ENCODE data around the gene DPYSL4.

GRCh38 chr10:132252412-132252811 lies 65.7 kb downstream of the DPYSL4 start:
- TF ChIP-seq CTCF (IDR thresholded peaks at IDR 0.05), result no peak
- no peak for TF ChIP-seq POLR2A (IDR thresholded peaks at IDR 0.05)

Data from adrenal gland (tissue), 5 donors.